PC-3 (cell line): ENCODE measurements around the gene C5AR1.

Experiments
- CTCF ChIP-seq: fragments of 300-600 bp; sonication (generic); conservative IDR thresholded peaks from 2 replicates; pipeline ENCODE4 v1.5.1; 2017; ENCODE audit warnings: antibody characterized with exemption, low read depth, mild to moderate bottlenecking, low read length
- EZH2 ChIP-seq: fragments of 300-600 bp; sonication (generic); IDR thresholded peaks from one replicate; pipeline ENCODE4 v1.6.1; 2017; ENCODE audit warnings: antibody characterized with exemption, mild to moderate bottlenecking, low read length; ENCODE audit not compliant: unreplicated experiment

- TF ChIP-seq CTCF: no peak
- no peak for TF ChIP-seq EZH2
These were observed 13.7 kb downstream of the C5AR1 start for GRCh38 chr19:47323409-47323808.
